GM23248 (cell line): ENCODE measurements around the gene UPF1. TPM values are rescaled to one million over a fixed set of nuclear protein-coding genes. Genes with fewer than 3 reads are reported as not detected.

Experiments
- DNase-seq: peaks from one replicate; pipeline ENCODE4 v3.0.0-alpha.2; 2015
- H2AFZ ChIP-seq: fragments of 200-600 bp; sonication (generic); 2 replicates; pipeline ENCODE4 v1.6.1; 2016; ENCODE audit warnings: antibody characterized with exemption
- H3F3A ChIP-seq: fragments of 200-600 bp; sonication (generic); 2 replicates; pipeline ENCODE4 v1.6.1; 2016; ENCODE audit warnings: mild to moderate bottlenecking, antibody characterized with exemption, mixed run types; ENCODE audit not compliant: insufficient read depth
- H3K27ac ChIP-seq: fragments of 200-600 bp; sonication (generic); 2 replicates; pipeline ENCODE4 v1.5.1; 2016; ENCODE audit warnings: mild to moderate bottlenecking
- H3K27me3 ChIP-seq: fragments of 200-600 bp; sonication (generic); replicated peaks from 2 replicates; pipeline ENCODE4 v1.6.1; 2016; ENCODE audit warnings: mild to moderate bottlenecking; ENCODE audit not compliant: insufficient read depth
- H3K36me3 ChIP-seq: fragments of 200-600 bp; sonication (generic); 2 replicates; pipeline ENCODE4 v1.6.1; 2016; ENCODE audit warnings: low read depth, mild to moderate bottlenecking
- H3K4me1 ChIP-seq: fragments of 200-600 bp; sonication (generic); 2 replicates; pipeline ENCODE4 v1.6.1; 2016; ENCODE audit warnings: mild to moderate bottlenecking; ENCODE audit not compliant: insufficient read depth
- H3K4me2 ChIP-seq: fragments of 200-600 bp; sonication (generic); one replicate; pipeline ENCODE4 v1.6.1; 2016; ENCODE audit warnings: mild to moderate bottlenecking; ENCODE audit not compliant: unreplicated experiment
- H3K4me3 ChIP-seq: fragments of 200-600 bp; sonication (generic); 2 replicates; pipeline ENCODE4 v1.5.1; 2016; ENCODE audit warnings: mild to moderate bottlenecking
- H3K79me2 ChIP-seq: fragments of 200-600 bp; sonication (generic); 2 replicates; pipeline ENCODE4 v1.6.1; 2016; ENCODE audit warnings: mild to moderate bottlenecking; ENCODE audit not compliant: insufficient read depth
- H3K9ac ChIP-seq: fragments of 200-600 bp; sonication (generic); 2 replicates; pipeline ENCODE4 v1.6.1; 2016; ENCODE audit warnings: mild to moderate bottlenecking
- H3K9me2 ChIP-seq: fragments of 200-600 bp; sonication (generic); 2 replicates; pipeline ENCODE4 v1.6.1; 2016; ENCODE audit warnings: mixed run types, mild to moderate bottlenecking, moderate library complexity; ENCODE audit not compliant: insufficient read depth
- H3K9me3 ChIP-seq: fragments of 200-600 bp; sonication (generic); one replicate; pipeline ENCODE4 v1.6.1; 2017; ENCODE audit warnings: low read depth
- H4K20me1 ChIP-seq: fragments of 200-600 bp; sonication (generic); 2 replicates; pipeline ENCODE4 v1.6.0; 2016; ENCODE audit not compliant: insufficient read depth
- EZH2 ChIP-seq: fragments of 200-600 bp; sonication (generic); IDR thresholded peaks from 2 replicates; pipeline ENCODE4 v1.6.1; 2018; ENCODE audit warnings: antibody characterized with exemption, mild to moderate bottlenecking; ENCODE audit not compliant: insufficient read depth, poor library complexity, severe bottlenecking
- EZH2phosphoT487 ChIP-seq: fragments of 200-600 bp; sonication (generic); IDR thresholded peaks from 2 replicates; pipeline ENCODE4 v1.6.1; 2018; ENCODE audit warnings: antibody characterized with exemption, moderate library complexity, mild to moderate bottlenecking, low read depth; ENCODE audit not compliant: insufficient read depth
- whole genome bisulfite sequencing, 2 experiments: methylation state at CpG; one replicate each; pipeline ENCODE4 v1.1.6; 2015 to 2017; ENCODE audit warnings: low lambda C conversion rate in 2 of 2, low coverage in 1 of 2; ENCODE audit errors: missing lambda C conversion rate in 2 of 2; 5-methylcytosine and 5-hydroxymethylcytosine counted together
- in situ Hi-C: fragments of 300-500 bp; cut with MboI; formaldehyde crosslinking; loops from 2 replicates; pipeline ENCODE4 v1.15.0; 2020
- polyA plus RNA-seq: library from polyadenylated mRNA; unstranded; fragments of >200 nt; fragmentation: Nextera tagmentation; extraction: Ambion mirVana; gene quantifications from 2 replicates; pipeline ENCODE4 v1.2.1, GENCODE V29; 2016
- total RNA-seq: library from RNA; depleted of rRNA; stranded (reverse); fragments of >200 nt; shearing (Covaris generic); gene quantifications from 2 replicates; pipeline ENCODE4 v1.2.3, GENCODE V29; 2014

Gene UPF1
- total and polyA plus RNA-seq, 2 experiments from 2014 or later = 4.3 to 57.4 TPM

- 7 to 13% methylated on average over 43 to 55 of the region's 65 CpGs for WGBS, 2 experiments
- Histone ChIP-seq H3K4me1 (no peaks in the 10 kb centered on the region), H3K9me2 (no peaks in the 10 kb centered on the region), H3K4me3 (no peak overlapping the region), H3K36me3 (no peaks in the 10 kb centered on the region), H3K27ac (no peak overlapping the region), H4K20me1 (no peaks in the 10 kb centered on the region), H3F3A (no peaks in the 10 kb centered on the region), H3K9ac (no peak overlapping the region), H3K79me2 (no peaks in the 10 kb centered on the region), H3K9me3 (no peaks in the 10 kb centered on the region), H3K4me2 (peak overlapping the region; percentile 35), H3K27me3 (peaks cover 29% of the 10 kb centered on the region), H2AFZ (no peak overlapping the region)
- in situ Hi-C loops = no loop called here
- peak; percentile 89 for DNase-seq
- TF ChIP-seq EZH2 (no peak), EZH2phosphoT487 (no peak)
Observed at GRCh38 chr19:18785179-18786124, 46.3 kb upstream of the UPF1 start.

- Histone ChIP-seq H3K4me2 (no peak overlapping the region), H2AFZ (no peak overlapping the region), H3K4me1 (no peaks in the 10 kb centered on the region; the same call in 1 of the 2 replicates), H3K9ac (no peak overlapping the region), H3K27ac (no peak overlapping the region), H3K9me2 (no peaks in the 10 kb centered on the region), H4K20me1 (no peaks in the 10 kb centered on the region), H3K27me3 (peaks cover 44% of the 10 kb centered on the region), H3K36me3 (no peaks in the 10 kb centered on the region), H3K79me2 (no peaks in the 10 kb centered on the region), H3F3A (no peaks in the 10 kb centered on the region), H3K9me3 (no peaks in the 10 kb centered on the region), H3K4me3 (no peak overlapping the region)
- TF ChIP-seq EZH2phosphoT487 (peak; percentile 68; the same call in 1 of the 2 replicates), EZH2 (no peak)
- WGBS, 2 experiments = 4 to 7% methylated on average over 50 to 66 of the region's 68 CpGs
- in situ Hi-C loops = no loop called here
- peak; percentile 34 for DNase-seq
Observed at GRCh38 chr19:18788529-18789421, 43.0 kb upstream of the UPF1 start.

GRCh38 chr19:18789422-18789869, 42.3 kb upstream of the UPF1 start:
- no peak for DNase-seq
- 2 to 5% methylated on average over 7 to 31 of the region's 38 CpGs for WGBS, 2 experiments
- Histone ChIP-seq H3K4me2 (no peak overlapping the region), H3K27ac (no peak overlapping the region), H3F3A (no peaks in the 10 kb centered on the region), H3K4me1 (no peaks in the 10 kb centered on the region; the same call in 1 of the 2 replicates), H2AFZ (no peak overlapping the region), H3K79me2 (no peaks in the 10 kb centered on the region), H3K27me3 (peaks cover 44% of the 10 kb centered on the region), H3K4me3 (peak overlapping the region; percentile 56; the same call in 1 of the 2 replicates), H3K9me3 (no peaks in the 10 kb centered on the region), H3K9ac (no peak overlapping the region), H3K9me2 (no peaks in the 10 kb centered on the region), H4K20me1 (no peaks in the 10 kb centered on the region), H3K36me3 (no peaks in the 10 kb centered on the region)
- TF ChIP-seq EZH2 (no peak), EZH2phosphoT487 (no peak)
- in situ Hi-C loops = no loop called here

GRCh38 chr19:18789883-18790565, 41.7 kb upstream of the UPF1 start:
- Histone ChIP-seq H3K27ac (no peak overlapping the region), H3K79me2 (no peaks in the 10 kb centered on the region), H3K4me2 (peak overlapping the region; percentile 51), H4K20me1 (no peaks in the 10 kb centered on the region), H3K9me2 (no peaks in the 10 kb centered on the region), H3K4me1 (no peaks in the 10 kb centered on the region; the same call in 1 of the 2 replicates), H3K36me3 (no peaks in the 10 kb centered on the region), H3F3A (no peaks in the 10 kb centered on the region), H3K4me3 (peak overlapping the region; percentile 56), H3K9ac (no peak overlapping the region), H3K27me3 (peaks cover 44% of the 10 kb centered on the region), H3K9me3 (no peaks in the 10 kb centered on the region), H2AFZ (peak overlapping the region; percentile 70)
- in situ Hi-C loops = no loop called here
- peak; percentile 59 for DNase-seq
- TF ChIP-seq EZH2phosphoT487 (no peak; the same call in 1 of the 2 replicates), EZH2 (peak; percentile 99)
- 3 to 7% methylated on average over 30 to 33 of the region's 65 CpGs for WGBS, 2 experiments
